GM19463 (cell line): ENCODE data around the gene PCED1B.

ENCODE experiments used
- ATAC-seq: cut with Tn5 transposase; IDR thresholded peaks from one replicate; pipeline ENCODE4 v1.9.1; 2021; ENCODE audit warnings: mild to moderate bottlenecking, moderate library complexity; ENCODE audit not compliant: unreplicated experiment

Gene PCED1B

DNA sequence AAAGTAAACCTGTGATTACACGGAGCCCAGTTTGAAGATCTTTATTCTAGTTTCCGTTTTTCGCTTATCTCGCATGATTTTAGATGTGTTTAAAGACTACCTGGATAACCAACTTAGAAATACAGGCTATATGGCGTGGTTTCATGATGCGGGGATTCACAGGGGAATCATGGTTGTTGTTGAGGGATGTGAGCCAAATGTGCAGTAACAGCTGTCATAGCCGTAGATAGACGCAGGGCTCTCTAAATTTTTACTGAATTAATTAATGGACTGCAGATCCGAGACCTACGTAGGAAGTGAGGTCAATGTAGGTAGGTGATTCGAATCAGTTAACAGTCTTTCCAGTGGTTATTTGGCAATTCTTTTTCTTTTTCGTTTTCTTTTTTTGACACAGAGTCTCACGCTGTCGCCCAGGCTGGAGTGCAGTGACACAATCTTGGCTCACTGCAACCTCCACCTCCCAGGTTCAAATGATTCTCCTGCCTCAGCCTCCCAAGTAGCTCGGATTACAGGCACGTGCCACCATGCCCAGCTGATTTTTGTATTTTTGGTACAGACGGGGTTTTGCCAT, 145.2 kb downstream of the PCED1B start:
- no peak for ATAC-seq

DNA sequence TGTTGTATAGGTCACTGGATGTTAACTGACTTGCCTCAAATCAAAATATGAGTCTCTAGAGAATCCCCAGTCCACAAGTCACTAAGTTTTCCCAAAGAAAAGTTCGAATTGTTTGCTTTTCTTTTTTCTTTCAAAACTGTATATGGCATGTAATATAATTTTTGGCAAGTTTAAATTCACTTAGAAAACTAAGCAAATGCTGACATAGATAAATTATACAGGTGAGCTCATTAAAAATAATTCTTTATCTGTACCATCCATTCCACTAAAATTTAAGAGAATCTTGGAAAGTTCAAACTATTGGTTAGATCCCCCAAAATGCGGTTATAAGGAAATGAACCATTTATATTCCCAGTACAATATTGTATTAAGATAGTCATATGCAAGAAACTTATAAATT, 145.9 kb downstream of the PCED1B start:
- no peak for ATAC-seq

DNA sequence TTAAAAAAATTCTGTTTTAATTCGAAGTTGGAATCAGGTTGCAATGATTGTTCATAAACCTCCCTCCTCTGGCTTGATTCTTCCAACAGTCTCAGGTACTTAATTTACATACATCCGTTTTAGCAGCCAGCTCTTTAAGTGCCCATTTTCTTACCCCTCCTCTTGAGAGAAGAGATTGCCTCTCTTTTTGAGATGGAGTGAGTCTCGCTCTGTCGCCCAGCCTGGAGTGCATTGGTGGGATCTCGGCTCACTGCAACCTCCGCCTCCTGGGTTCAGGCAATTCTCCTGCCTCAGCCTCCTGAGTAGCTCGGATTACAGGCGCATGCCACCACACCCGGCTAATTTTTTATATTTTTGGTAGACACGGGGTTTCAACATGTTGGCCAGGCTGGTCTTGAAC, 146.8 kb downstream of the PCED1B start:
- no peak for ATAC-seq

DNA sequence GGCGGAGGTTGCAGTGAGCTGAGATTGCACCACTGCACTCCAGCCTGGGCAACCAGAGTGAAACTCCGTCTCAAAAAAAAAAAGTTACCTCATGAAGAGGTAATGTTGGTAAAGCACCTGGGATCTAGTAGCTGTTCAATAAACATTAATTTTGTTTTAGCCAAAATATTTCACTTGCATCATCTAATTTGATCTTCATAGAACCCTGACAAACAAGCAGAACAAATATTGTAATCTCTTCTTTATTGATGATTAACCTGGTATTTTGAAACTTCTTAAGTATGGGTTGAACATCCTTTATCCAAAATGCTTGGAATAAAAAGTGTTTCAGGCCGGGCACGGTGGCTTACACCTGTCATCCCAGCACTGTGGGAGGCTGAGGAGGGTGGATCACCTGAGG, 149.4 kb downstream of the PCED1B start:
- ATAC-seq: no peak

DNA sequence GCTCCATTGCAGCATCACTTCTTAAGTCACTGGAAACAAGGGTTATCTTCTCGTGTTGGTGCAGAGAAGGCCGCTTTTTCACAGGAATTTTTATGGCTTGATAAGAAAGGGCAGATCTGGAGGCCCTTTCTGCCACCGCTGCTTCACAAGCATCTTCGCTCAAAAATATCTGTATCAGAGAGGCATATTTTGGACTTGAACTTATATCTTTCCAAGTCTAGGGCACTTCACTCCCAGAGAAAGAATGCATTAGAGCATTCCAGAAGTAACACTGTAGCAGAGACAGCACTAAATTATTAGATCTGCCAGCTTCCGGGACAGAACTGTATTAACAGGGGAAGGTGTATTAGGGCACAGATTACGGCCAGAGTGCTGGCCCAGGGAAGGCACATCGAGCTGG, 152.0 kb downstream of the PCED1B start:
- no peak for ATAC-seq

DNA sequence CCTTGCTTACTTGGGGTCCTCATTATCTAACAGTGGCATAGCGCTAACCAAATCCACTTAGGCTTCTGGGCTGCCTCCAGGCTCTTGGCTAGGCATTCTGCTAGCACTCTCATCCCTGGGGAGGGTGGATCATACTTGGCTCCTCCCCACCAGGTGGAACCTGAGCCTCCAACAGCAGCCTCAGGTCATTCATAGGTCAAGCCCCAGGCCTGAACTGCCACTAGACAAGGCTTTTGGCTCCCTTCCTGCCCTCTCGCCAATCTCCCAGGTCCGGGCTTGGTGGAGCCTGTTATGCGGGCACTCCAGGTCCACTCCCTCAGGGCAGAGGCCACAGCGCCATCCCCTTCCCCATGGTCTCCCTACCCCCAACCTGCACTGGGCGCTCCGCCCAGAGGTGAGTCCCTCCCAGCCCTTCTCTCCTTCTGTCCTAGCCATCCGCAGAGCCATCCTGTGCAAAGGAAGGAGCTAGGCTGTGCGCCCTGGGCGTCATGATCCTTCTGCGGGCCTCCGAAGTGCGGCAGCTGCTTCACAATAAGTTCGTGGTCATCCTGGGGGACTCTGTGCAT, 155.2 kb downstream of the PCED1B start:
- ATAC-seq: no peak

DNA sequence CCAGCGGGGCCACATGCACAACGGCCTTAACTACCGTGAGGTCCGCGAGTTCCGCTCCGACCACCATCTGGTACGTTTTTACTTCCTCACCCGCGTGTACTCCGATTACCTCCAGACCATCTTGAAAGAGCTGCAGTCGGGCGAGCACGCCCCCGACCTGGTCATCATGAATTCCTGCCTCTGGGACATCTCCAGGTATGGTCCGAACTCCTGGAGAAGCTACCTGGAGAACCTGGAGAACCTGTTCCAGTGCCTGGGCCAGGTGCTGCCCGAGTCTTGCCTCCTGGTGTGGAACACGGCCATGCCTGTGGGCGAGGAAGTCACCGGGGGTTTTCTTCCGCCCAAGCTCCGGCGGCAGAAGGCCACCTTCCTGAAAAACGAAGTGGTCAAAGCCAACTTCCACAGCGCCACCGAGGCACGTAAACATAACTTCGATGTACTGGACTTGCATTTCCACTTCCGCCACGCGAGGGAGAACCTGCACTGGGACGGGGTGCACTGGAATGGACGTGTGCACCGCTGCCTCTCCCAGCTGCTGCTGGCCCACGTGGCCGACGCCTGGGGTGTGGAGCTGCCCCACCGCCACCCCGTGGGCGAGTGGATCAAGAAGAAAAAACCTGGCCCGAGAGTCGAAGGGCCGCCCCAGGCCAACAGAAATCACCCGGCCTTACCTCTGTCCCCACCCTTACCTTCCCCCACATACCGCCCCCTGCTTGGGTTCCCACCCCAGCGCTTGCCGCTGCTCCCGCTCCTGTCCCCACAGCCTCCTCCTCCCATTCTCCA, 156.0 kb downstream of the PCED1B start:
- ATAC-seq: no peak

DNA sequence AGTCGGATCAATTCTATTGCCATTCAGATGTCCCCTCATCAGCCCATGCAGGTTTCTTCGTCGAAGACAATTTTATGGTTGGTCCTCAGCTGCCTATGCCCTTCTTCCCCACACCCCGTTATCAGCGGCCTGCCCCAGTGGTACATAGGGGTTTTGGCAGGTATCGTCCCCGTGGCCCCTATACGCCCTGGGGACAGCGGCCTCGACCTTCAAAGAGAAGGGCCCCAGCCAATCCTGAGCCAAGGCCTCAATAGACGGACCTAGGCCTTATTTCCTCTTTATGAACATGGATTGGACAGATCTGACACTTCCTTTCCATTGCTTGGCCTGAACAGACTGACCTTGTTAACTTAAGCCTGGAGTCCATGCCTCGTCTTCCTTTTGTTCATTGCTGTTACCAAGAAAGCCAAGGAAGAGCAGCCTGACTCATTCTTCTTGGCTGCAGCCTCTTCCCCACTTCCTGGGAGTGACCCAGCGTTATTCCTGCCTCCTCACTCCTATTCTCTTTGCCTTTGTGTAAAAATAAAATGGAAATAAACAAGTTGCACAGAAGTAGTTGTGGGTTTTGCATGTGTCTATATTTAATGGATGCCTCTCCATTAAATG, 156.8 kb downstream of the PCED1B start:
- ATAC-seq: no peak

DNA sequence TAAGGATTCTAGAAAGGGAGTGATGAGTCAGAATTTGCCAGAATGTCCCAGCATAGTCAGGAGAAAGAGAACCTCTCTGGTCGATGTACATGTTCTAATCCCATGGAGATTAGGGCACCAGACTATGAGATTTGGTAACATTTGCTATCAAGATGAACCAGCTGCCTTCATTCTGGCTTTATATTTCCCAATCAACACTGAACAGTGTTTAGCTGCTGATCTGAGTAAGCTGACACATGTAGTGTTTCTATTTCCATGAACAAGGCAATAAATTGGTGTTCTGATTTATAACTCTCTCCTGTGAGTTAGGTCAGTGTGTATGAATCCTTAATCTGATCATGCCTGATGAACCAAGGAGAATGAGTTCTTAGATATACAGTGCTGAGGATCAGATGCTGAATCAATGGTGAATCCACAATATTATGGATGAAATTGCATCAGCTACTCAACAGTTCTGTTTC, 158.4 kb downstream of the PCED1B start:
- no peak for ATAC-seq

DNA sequence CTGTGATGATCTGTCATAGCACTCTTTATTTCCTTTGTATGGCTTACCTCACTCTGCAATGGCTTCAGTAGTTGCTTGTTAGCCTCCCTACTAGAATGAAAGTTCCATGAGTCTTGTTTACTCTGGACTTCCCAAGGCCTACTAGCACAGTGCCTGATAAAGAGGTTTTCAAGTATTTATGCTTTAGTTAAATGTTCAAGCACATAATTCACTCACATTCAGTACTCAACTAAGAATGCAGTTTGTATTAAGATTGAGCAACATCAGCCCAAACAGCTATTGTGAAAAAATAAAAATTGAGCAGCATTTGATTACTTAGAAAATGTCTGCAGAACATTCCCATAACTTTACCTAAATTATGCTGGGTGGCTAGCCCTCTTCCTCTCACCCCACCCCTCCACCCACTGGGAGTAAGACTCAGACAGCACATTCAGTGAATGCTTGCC, 159.3 kb downstream of the PCED1B start:
- no peak for ATAC-seq

DNA sequence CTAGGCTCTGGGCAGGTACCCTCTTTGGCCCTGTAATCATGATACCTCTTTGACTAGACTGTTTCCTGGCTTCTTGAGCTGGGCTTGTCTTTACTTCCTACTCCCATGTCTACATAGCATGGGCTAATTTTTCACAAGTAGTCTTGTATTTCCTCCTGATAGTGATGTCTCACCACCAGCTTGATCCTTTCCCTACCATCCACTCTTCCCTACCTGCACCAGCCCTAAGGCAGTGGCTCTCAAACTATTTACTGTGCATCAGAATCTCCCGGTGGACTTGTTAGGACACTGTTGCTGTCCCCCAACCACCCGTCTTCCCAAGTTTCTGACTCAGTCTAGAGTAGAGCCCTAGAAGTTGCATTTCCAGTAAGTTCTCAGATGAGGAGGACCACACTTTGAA, 163.0 kb downstream of the PCED1B start:
- no peak for ATAC-seq

DNA sequence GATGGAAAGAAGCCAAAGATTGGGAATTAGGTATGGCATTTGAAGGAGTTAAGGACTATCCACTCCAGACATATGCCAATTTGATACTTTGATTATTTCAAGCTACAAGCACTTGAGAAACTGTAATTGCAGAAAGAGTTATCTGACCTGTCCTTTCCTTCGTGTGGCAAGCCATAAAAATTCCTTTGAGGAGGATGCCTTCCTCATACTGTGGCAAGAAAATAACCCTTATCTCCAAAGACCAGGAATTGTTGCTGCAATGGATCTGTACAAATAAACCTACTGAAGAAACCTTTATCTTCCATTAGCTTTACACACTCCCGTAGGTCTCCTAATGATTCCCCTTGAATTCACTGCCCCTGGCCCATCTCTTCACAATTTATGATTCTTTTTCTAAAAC, 165.4 kb downstream of the PCED1B start:
- no peak for ATAC-seq

DNA sequence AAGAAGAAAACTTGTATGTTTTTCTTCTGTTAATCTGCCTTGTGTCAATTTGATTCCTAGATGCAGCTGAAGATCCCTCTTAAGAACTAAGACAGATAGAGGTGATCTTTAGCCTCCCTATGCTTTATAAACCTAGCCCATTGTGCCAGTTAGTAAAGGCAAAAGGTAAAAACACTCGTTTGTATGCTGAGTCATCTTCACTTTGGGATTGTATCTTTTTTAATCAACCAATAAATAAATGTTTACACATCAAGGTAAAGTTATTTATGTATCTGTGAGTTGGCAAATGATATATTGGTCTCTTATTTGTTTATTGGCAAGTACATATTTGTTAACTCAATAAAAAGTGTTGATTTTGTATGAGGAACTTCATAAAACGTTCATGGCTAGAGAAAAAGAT, 166.2 kb downstream of the PCED1B start:
- ATAC-seq: no peak

DNA sequence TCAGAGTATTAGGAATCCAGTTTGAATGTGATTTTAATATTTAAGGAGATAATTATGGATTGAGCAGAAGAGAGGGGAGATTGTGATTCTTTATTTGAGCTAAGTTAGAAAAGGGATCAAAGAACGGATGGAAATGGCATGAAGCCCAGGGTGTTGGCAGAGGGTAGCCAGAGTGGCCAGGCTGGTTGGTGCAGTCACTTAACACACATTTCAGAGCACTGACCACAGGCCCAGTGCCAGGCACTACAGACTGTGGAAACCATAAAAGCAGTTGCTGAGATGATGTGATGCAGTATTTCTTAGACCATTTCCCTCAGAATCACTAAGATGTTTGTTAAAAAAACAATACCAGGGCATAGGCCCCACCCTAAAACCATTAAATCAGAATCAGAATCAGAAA, 168.0 kb downstream of the PCED1B start:
- no peak for ATAC-seq

DNA sequence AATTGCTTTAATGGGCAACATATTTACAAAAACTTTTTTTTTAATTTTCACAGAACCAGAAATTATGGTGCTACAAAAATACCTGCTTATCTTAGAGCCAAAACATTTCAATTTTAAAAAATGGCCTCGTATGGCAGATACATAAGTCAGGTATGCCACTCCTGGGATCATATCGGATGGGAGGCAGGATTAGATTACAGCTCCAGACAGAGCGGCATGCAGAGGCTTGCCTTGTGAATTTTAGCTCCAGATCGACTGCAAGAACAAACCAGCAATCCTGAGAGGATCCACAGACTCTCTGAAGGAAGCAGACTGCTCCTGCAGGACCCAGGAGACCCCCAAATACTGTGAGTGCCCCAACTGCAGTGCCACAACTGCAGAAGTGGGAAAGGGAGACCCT, 169.7 kb downstream of the PCED1B start:
- no peak for ATAC-seq

DNA sequence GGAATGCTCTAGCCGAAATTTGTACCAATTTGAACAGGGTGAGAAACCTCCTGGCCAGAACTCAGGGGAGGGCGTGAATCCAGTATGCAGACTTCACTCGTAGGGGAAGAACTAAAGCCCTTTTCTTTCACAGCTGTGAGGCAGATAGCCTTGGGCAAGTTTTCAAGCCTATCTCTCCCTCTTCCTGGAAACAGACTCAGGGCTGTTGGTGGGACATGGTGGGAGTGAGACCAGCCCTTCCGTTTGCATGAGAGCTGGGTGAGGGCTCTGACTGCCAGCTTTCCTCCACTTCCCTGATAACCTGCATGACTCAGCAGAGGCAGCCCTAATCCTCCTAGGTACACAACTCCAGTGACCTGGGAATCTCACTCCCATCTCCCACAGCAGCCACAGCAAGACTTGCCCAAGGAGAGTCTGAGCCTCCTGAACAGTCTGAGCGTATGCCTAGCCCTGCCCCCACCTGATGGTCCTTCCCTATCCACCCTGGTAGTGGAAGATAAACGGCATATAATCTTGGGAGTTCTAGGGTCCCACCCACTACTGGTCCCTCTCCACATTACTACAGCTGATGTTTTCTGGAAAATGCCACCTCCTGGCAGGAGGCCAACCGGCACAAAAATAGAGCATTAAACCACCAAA, 170.4 kb downstream of the PCED1B start:
- ATAC-seq: no peak

DNA sequence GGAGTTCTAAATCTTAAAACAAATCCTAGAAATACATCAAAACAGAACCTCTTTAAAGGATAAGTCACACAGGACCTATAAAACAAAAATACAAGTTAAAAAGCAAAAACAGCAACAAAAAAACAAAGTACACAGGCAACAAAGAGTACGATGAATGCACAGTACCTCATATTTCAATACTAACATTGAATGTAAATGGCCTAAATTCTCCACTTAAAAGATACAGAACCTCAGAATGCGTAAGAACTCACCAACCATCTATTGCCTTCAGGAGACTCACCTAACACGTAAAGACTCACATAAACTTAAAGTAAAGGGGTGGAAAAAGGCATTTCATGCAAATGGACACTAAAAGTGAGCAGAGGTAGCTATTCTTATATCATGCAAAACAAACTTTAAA, 172.5 kb downstream of the PCED1B start:
- no peak for ATAC-seq

DNA sequence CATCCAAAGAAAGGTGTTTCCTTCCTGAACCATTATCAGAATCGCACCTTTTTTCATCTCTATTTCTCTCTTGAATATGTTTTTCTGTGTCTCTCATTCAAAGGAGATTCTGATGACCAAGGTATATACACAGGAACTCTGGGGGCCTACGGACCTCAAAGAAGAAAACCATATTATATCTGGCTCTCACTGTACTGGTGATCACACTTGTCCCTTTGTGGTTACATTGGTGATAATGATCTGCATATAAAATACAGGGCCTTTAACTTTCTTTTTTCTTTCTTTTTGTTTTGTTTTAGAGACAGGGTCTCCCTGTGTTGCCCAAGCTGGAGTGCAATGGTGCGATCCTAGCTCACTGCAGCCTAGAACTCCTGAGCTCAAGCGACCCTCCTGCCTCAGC, 185.5 kb downstream of the PCED1B start:
- ATAC-seq: no peak

DNA sequence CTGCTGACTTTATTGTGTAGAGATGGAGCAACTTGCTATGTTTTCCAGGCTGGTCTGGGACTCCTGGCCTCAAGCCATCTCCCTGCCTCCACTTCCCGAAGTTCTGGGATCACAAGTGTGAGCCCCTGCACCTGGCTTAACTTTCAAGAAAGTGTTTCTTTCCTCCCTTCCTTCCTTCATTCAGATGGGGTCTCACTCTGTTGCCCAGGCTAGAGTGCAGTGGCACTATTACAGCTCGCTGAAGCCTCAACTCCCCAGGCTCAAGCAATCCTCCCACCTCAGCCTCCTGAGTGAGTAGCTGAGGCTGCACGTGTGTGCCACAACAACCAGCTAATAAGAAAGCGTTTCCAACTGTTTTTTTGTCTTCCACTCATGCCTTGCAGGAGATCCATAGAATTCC, 186.0 kb downstream of the PCED1B start:
- ATAC-seq: no peak

DNA sequence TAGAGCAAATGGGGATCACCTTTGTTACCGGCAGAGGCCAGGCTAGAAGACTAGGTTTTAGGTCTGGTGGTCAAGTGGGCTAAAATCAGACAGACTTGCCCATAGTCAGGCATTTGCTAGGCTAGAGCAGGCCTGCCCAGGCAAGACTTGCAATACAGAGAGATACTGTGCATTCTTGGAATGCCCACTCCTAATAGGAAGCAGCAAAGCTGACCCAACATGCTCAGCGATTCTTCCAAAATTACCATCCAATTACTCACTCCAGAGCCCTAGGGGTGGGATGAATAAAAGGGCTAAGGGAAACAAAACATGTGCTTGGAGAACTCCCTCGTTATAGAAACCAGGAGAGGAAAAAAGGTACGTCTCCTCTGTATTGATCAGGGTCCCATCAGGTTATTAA, 188.2 kb downstream of the PCED1B start:
- ATAC-seq: no peak
